Natural killer cell (primary cell): ENCODE measurements around the gene VPS13D. TPM values are rescaled to one million over a fixed set of nuclear protein-coding genes. Genes with fewer than 3 reads are reported as not detected.

Experiments used
- ATAC-seq, 3 donors: fragments of 150-1000 bp in 2 of 3; fragments of 200-7000 bp in 1 of 3; cut with Tn5 transposase; 1 replicate in 1 of 3; 2 replicates in 2 of 3; pipeline ENCODE4 v1.10.0; 2021; ENCODE audit warnings: mild to moderate bottlenecking in 2 of 3, moderate library complexity in 2 of 3
- DNase-seq, 2 donors: peaks; one replicate each; pipeline versions ENCODE4 v3.0.0 to v3.0.0-alpha.2; 2013 to 2021; ENCODE audit warnings: mixed read lengths in 1 of 2
- H3K27ac ChIP-seq: one replicate; pipeline ENCODE4 v1.5.1; 2013; ENCODE audit warnings: mild to moderate bottlenecking, low read length
- H3K27me3 ChIP-seq: one replicate; pipeline ENCODE4 v1.6.1; 2013; ENCODE audit warnings: low read length; ENCODE audit not compliant: control insufficient read depth, insufficient read depth
- H3K36me3 ChIP-seq: one replicate; pipeline ENCODE4 v1.6.1; 2013; ENCODE audit warnings: low read length; ENCODE audit not compliant: control insufficient read depth, insufficient read depth
- H3K4me1 ChIP-seq: one replicate; pipeline ENCODE4 v1.6.1; 2013; ENCODE audit warnings: low read length; ENCODE audit not compliant: control insufficient read depth, insufficient read depth
- H3K4me3 ChIP-seq: one replicate; pipeline ENCODE4 v1.5.1; 2013; ENCODE audit warnings: low read length
- H3K9me3 ChIP-seq: one replicate; pipeline ENCODE4 v1.6.1; 2013; ENCODE audit warnings: low read length; ENCODE audit not compliant: control insufficient read depth, insufficient read depth
- H3K27ac Mint-ChIP-seq, 2 donors: one replicate each; pipeline ENCODE4 v1.8.0; 2022; ENCODE audit warnings: mild to moderate bottlenecking in 2 of 2, mixed read lengths in 2 of 2, moderate library complexity in 1 of 2
- H3K27me3 Mint-ChIP-seq, 2 donors: one replicate each; pipeline ENCODE4 v1.8.0; 2022; ENCODE audit warnings: low read depth in 2 of 2, mixed read lengths in 2 of 2
- H3K36me3 Mint-ChIP-seq: one replicate; pipeline ENCODE4 v1.8.0; 2022; ENCODE audit warnings: mixed read lengths
- H3K4me1 Mint-ChIP-seq, 2 donors: one replicate each; pipeline ENCODE4 v1.8.0; 2022; ENCODE audit warnings: mixed read lengths in 2 of 2
- H3K4me3 Mint-ChIP-seq: one replicate; pipeline ENCODE4 v1.8.0; 2022; ENCODE audit warnings: mild to moderate bottlenecking, moderate library complexity, mixed read lengths
- H3K9me3 Mint-ChIP-seq, 2 donors: one replicate each; pipeline ENCODE4 v1.8.0; 2022; ENCODE audit warnings: mixed read lengths in 2 of 2
- WGBS: methylation state at CpG from one replicate; pipeline ENCODE4 v1.1.7; 2013; ENCODE audit warnings: missing lambda C conversion rate; ENCODE audit not compliant: insufficient coverage; 5-methylcytosine and 5-hydroxymethylcytosine counted together
- intact Hi-C: fragments of 100-400 bp; cut with micrococcal nuclease; formaldehyde crosslinking; loops from one replicate; pipeline ENCODE4 v1.14.2; 2022
- total RNA-seq, 4 donors: library from RNA; stranded (reverse); fragments of 120-200 nt in 1 of 4; gene quantifications; one replicate each; pipeline versions ENCODE4 v1.2.3 to v1.2.4, GENCODE V29; 2013 to 2022
- TF ChIP-seq, protein P1 (sequence below): fragments of 200-600 bp; IDR thresholded peaks from one replicate; pipeline ENCODE4 v1.8.0; 2022; ENCODE audit warnings: antibody characterized with exemption

Gene VPS13D
- total RNA-seq, 3 donors from 2014 or later (not counting 1 experiment from before 2014, with no cell fraction given), result 66.3 to 94.0 (median 81.7) TPM

DNA sequence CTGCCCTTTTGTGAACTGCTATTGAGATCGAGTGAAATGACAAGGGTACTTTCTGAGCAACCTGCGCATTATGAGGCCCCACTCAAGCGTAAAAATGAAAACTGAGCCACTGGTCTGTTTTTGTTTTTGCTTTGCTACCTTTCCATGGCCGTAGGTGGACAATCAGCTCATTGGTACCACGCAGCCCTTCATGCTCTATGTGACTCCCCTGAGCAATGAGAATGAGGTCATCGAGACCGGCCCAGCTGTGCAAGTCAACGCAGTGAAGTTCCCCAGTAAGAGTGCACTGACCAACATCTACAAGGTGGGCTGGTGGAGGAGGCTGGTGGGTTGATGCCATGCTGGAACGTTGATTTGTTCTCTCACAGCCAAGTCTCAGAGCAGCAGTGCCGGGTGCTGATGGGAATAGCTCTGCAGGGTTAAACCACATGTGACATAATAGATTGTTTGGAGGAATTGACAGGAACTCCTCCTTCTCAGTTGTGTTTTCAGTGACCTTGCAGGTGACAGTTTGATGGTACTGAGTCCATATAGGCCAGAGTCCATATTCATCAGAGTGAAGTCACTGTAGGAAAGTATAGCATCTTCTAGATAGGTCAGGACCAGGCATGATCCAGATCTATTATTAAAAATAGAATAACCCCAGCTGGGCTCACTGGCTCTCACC is 170.3 kb downstream of the VPS13D start:
- Histone ChIP-seq H3K4me3 (no peak overlapping the region), H3K4me1 (no peaks in the 10 kb centered on the region), H3K9me3 (no peaks in the 10 kb centered on the region), H3K27me3 (no peaks in the 10 kb centered on the region), H3K36me3 (peaks cover 35% of the 10 kb centered on the region), H3K27ac (no peak overlapping the region)
- Mint-ChIP-seq H3K4me3 (no peak overlapping the region), H3K27me3 (no peaks in the 10 kb centered on the region), H3K36me3 (peaks cover 18% of the 10 kb centered on the region), H3K4me1 (peaks cover 12 to 14% of the 10 kb centered on the region in 2 donors), H3K27ac (no peak overlapping the region), H3K9me3 (no peaks in the 10 kb centered on the region)
- ATAC-seq (no peak), DNase-seq (no peak)
- 97% methylated on average over 10 of the region's 10 CpGs for WGBS
- intact Hi-C loops, result no loop called here
- TF ChIP-seq, protein P1, sequence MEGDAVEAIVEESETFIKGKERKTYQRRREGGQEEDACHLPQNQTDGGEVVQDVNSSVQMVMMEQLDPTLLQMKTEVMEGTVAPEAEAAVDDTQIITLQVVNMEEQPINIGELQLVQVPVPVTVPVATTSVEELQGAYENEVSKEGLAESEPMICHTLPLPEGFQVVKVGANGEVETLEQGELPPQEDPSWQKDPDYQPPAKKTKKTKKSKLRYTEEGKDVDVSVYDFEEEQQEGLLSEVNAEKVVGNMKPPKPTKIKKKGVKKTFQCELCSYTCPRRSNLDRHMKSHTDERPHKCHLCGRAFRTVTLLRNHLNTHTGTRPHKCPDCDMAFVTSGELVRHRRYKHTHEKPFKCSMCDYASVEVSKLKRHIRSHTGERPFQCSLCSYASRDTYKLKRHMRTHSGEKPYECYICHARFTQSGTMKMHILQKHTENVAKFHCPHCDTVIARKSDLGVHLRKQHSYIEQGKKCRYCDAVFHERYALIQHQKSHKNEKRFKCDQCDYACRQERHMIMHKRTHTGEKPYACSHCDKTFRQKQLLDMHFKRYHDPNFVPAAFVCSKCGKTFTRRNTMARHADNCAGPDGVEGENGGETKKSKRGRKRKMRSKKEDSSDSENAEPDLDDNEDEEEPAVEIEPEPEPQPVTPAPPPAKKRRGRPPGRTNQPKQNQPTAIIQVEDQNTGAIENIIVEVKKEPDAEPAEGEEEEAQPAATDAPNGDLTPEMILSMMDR, result no peak

DNA sequence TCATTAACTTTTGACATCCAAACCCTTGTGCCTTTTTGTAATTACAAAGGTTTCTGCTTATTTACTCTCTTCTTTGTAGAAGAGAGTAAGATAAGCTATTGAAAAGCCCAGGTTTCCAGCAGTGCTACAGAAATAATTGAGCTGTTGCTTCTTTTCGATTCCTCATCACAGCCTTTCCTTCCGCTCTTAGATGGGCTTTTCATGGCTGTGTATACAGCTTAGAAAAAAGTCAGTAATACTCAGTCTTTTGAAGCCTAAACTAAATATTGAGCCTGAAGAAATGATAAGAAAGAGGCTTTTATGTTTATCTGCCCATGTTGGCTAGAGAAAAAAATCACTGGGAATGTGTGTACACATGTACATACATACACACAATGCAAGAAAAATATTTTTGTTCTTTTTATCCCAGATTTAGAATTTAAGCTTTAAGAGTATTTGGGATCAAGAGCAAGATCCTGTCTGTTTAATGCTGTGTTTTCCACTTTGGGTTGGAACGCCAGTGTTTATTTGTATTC is 172.4 kb downstream of the VPS13D start:
- H3K36me3 ChIP-seq, result peaks cover 44% of the 10 kb centered on the region
- H3K4me1 ChIP-seq, result no peaks in the 10 kb centered on the region
- peaks cover 18% of the 10 kb centered on the region for H3K36me3 Mint-ChIP-seq
- H3K27ac ChIP-seq, result no peak overlapping the region
- no peaks in the 10 kb centered on the region for H3K27me3 Mint-ChIP-seq
- TF ChIP-seq, protein P1, result no peak
- H3K4me3 ChIP-seq, result no peak overlapping the region
- no peak overlapping the region for H3K4me3 Mint-ChIP-seq
- intact Hi-C loops, result no loop called here
- H3K9me3 Mint-ChIP-seq, result no peaks in the 10 kb centered on the region
- no peaks in the 10 kb centered on the region for H3K27me3 ChIP-seq
- WGBS, result 98% methylated on average over 3 of the region's 3 CpGs
- peaks cover 16 to 18% of the 10 kb centered on the region in 2 donors for H3K4me1 Mint-ChIP-seq
- no peak overlapping the region for H3K27ac Mint-ChIP-seq
- ATAC-seq, result no peak
- H3K9me3 ChIP-seq, result no peaks in the 10 kb centered on the region
- no peak for DNase-seq

DNA sequence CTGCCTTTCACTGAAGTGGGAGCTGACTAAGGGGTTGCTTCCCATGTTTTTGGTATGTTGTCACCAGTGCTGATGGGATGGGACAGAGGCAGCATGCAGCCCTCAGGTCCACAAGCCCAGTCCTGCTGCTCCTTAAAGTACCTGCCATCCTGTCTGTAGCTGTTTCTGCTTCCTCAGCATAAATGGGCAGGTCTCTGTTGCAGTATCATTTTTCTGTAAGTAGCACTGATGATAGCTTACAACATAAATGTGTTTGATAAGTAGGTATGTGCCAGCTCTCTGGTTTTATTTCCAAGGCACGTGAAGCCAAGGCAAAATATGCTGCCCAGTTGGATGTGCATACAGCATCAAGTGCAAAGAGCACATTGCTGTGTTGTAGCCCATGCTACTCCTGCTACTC is 173.0 kb downstream of the VPS13D start:
- TF ChIP-seq, protein P1, result no peak
- Histone ChIP-seq H3K4me1 (no peaks in the 10 kb centered on the region), H3K36me3 (peaks cover 46% of the 10 kb centered on the region), H3K27me3 (no peaks in the 10 kb centered on the region), H3K4me3 (no peak overlapping the region), H3K27ac (no peak overlapping the region), H3K9me3 (no peaks in the 10 kb centered on the region)
- H3K36me3 Mint-ChIP-seq, result peaks cover 18% of the 10 kb centered on the region
- intact Hi-C loops, result no loop called here
- H3K27me3 Mint-ChIP-seq, result no peaks in the 10 kb centered on the region
- no peaks in the 10 kb centered on the region for H3K9me3 Mint-ChIP-seq
- DNase-seq (no peak), ATAC-seq (no peak)
- H3K27ac Mint-ChIP-seq, result no peak overlapping the region
- WGBS, result 100% methylated on average over 1 of the region's 1 CpG
- H3K4me1 Mint-ChIP-seq, result peaks cover 16 to 18% of the 10 kb centered on the region in 2 donors
- no peak overlapping the region for H3K4me3 Mint-ChIP-seq

DNA sequence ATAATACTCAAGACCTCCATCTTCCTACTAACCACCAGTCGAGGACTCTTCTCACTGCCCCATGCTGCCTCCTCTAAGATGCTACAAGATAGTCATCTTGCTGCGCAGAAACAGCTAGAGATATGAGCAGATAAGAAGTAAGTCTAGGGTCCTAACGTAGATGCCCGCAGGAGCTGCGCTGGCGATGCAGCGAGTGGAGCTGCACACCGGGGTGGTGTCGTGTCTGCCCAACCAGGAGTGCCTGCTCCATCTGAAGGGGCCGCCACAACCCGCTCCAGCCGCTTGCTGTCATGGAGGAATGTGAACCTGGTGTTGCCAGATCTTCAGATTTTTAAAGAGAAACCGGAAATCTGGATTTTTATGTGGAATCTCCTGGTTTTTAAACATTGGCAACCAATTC is 175.1 kb downstream of the VPS13D start:
- peaks cover 22% of the 10 kb centered on the region for H3K36me3 Mint-ChIP-seq
- WGBS, result 82% methylated on average over 13 of the region's 13 CpGs
- no peak overlapping the region for H3K27ac Mint-ChIP-seq
- Histone ChIP-seq H3K27me3 (no peaks in the 10 kb centered on the region), H3K27ac (no peak overlapping the region), H3K9me3 (no peaks in the 10 kb centered on the region), H3K4me1 (no peaks in the 10 kb centered on the region), H3K36me3 (peaks cover 48% of the 10 kb centered on the region), H3K4me3 (no peak overlapping the region)
- H3K9me3 Mint-ChIP-seq, result peaks cover 0 to 2% of the 10 kb centered on the region in 2 donors
- no peak overlapping the region for H3K4me3 Mint-ChIP-seq
- ATAC-seq (no peak), DNase-seq (no peak)
- no peaks in the 10 kb centered on the region for H3K27me3 Mint-ChIP-seq
- TF ChIP-seq, protein P1, result no peak
- intact Hi-C loops, result no loop called here
- peaks cover 13 to 16% of the 10 kb centered on the region in 2 donors for H3K4me1 Mint-ChIP-seq
